Endodermal cell (in vitro differentiated cells): ENCODE data around the gene ZMYM2. TPM values are rescaled to one million over a fixed set of nuclear protein-coding genes. Genes with fewer than 3 reads are reported as not detected.

Experiments used
- DNase-seq: peaks from one replicate; pipeline ENCODE4 v3.0.0-alpha.2; 2017
- H3K27ac ChIP-seq: 2 replicates; pipeline ENCODE4 v1.5.1; 2013; ENCODE audit warnings: mild to moderate bottlenecking, low read depth, low read length, moderate library complexity
- H3K27me3 ChIP-seq: 2 replicates; pipeline ENCODE4 v1.6.1; 2013; ENCODE audit warnings: mild to moderate bottlenecking, low read length, moderate library complexity; ENCODE audit not compliant: insufficient read depth, control insufficient read depth, poor library complexity, severe bottlenecking
- H3K36me3 ChIP-seq: 2 replicates; pipeline ENCODE4 v1.7.0; 2013; ENCODE audit warnings: mild to moderate bottlenecking, low read length, moderate library complexity; ENCODE audit not compliant: control insufficient read depth, insufficient read depth
- H3K4me1 ChIP-seq: one replicate; pipeline ENCODE4 v1.7.0; 2013; ENCODE audit warnings: low read length; ENCODE audit not compliant: control insufficient read depth, insufficient read depth
- H3K4me3 ChIP-seq: 2 replicates; pipeline ENCODE4 v1.5.1; 2013; ENCODE audit warnings: mild to moderate bottlenecking, low read length, moderate library complexity
- H3K9ac ChIP-seq: 2 replicates; pipeline ENCODE4 v1.6.1; 2013; ENCODE audit warnings: mild to moderate bottlenecking, low read length, moderate library complexity; ENCODE audit not compliant: poor library complexity, severe bottlenecking; ENCODE audit errors: extremely low read depth
- H3K9me3 ChIP-seq: 2 replicates; pipeline ENCODE4 v1.6.1; 2013; ENCODE audit warnings: mild to moderate bottlenecking, low read length, moderate library complexity; ENCODE audit not compliant: control insufficient read depth
- H3K27ac Mint-ChIP-seq: 2 replicates; pipeline ENCODE4 v1.8.0; 2020; ENCODE audit warnings: mixed read lengths
- H3K27me3 Mint-ChIP-seq: 2 replicates; pipeline ENCODE4 v1.8.0; 2021; ENCODE audit warnings: mild to moderate bottlenecking, mixed read lengths; ENCODE audit not compliant: insufficient read depth
- H3K36me3 Mint-ChIP-seq: 2 replicates; pipeline ENCODE4 v1.8.0; 2020; ENCODE audit warnings: low read depth, mixed read lengths
- H3K4me1 Mint-ChIP-seq: 2 replicates; pipeline ENCODE4 v1.8.0; 2020; ENCODE audit warnings: mixed read lengths
- H3K4me3 Mint-ChIP-seq: 2 replicates; pipeline ENCODE4 v1.8.0; 2020; ENCODE audit warnings: mild to moderate bottlenecking, moderate library complexity, mixed read lengths
- H3K9me3 Mint-ChIP-seq: 2 replicates; pipeline ENCODE4 v1.8.0; 2020; ENCODE audit warnings: mild to moderate bottlenecking, mixed read lengths
- CTCF ChIP-seq: fragments of 200-600 bp; sonication (generic); conservative IDR thresholded peaks from 2 replicates; pipeline ENCODE4 v1.5.0; 2021; ENCODE audit warnings: antibody characterized with exemption, mild to moderate bottlenecking
- WGBS, 2 experiments: methylation state at CpG; one replicate each; pipeline versions ENCODE4 v1.1.5 to v1.1.7; 2013; ENCODE audit warnings: missing lambda C conversion rate in 2 of 2, mixed read lengths in 1 of 2; ENCODE audit not compliant: insufficient coverage in 1 of 2, insufficient read length in 1 of 2; 5-methylcytosine and 5-hydroxymethylcytosine counted together
- total RNA-seq, 2 donors: library from RNA; stranded (reverse); fragmentation: NEBNext Ultra II Directional in 1 of 2; extraction: Animal tissue kit (Norgen Biotek cat#: 25700) in 1 of 2; gene quantifications; 2 replicates in 1 of 2; 3 replicates in 1 of 2; pipeline ENCODE4 v1.2.1, GENCODE V29; 2021

ZMYM2 gene
- total RNA-seq, 2 donors from 2014 or later = 200 to 207 TPM

GRCh38 chr13:20044086-20044485 lies 85.6 kb downstream of the ZMYM2 start:
- no peak overlapping the region for H3K27ac ChIP-seq
- Mint-ChIP-seq H3K27ac (peak overlapping the region; percentile 63), H3K9me3 (no peaks in the 10 kb centered on the region), H3K4me3 (no peak overlapping the region), H3K4me1 (peaks cover 7% of the 10 kb centered on the region), H3K27me3 (no peaks in the 10 kb centered on the region), H3K36me3 (peaks cover 67% of the 10 kb centered on the region)
- peak; percentile 44 for DNase-seq
- H3K27me3 ChIP-seq = no peaks in the 10 kb centered on the region
- no peak overlapping the region for H3K4me3 ChIP-seq
- peaks cover 80% of the 10 kb centered on the region for H3K36me3 ChIP-seq
- TF ChIP-seq CTCF = no peak
- H3K9me3 ChIP-seq = no peaks in the 10 kb centered on the region
- 86 to 97% methylated on average over 1 of the region's 1 CpG for WGBS, 2 experiments
- H3K9ac ChIP-seq = no peak overlapping the region
- H3K4me1 ChIP-seq = no peaks in the 10 kb centered on the region

GRCh38 chr13:20045950-20046548 lies 87.5 kb downstream of the ZMYM2 start:
- WGBS, 2 experiments = 91 to 100% methylated on average over 1 to 2 of the region's 2 CpGs
- Histone ChIP-seq H3K4me3 (no peak overlapping the region), H3K27ac (no peak overlapping the region), H3K4me1 (no peaks in the 10 kb centered on the region), H3K9me3 (no peaks in the 10 kb centered on the region), H3K27me3 (no peaks in the 10 kb centered on the region), H3K36me3 (peaks cover 79% of the 10 kb centered on the region), H3K9ac (no peak overlapping the region)
- no peak for TF ChIP-seq CTCF
- no peaks in the 10 kb centered on the region for H3K9me3 Mint-ChIP-seq
- H3K4me1 Mint-ChIP-seq = no peaks in the 10 kb centered on the region
- no peaks in the 10 kb centered on the region for H3K27me3 Mint-ChIP-seq
- H3K36me3 Mint-ChIP-seq = peaks cover 48% of the 10 kb centered on the region
- H3K27ac Mint-ChIP-seq = no peak overlapping the region
- H3K4me3 Mint-ChIP-seq = no peak overlapping the region
- no peak for DNase-seq

- Mint-ChIP-seq H3K4me3 (no peak overlapping the region), H3K36me3 (peaks cover 41% of the 10 kb centered on the region), H3K9me3 (no peaks in the 10 kb centered on the region), H3K27ac (peak overlapping the region; percentile 13), H3K4me1 (no peaks in the 10 kb centered on the region), H3K27me3 (no peaks in the 10 kb centered on the region)
- DNase-seq = no peak
- Histone ChIP-seq H3K9ac (no peak overlapping the region), H3K4me3 (no peak overlapping the region), H3K4me1 (no peaks in the 10 kb centered on the region), H3K27ac (no peak overlapping the region), H3K27me3 (no peaks in the 10 kb centered on the region), H3K9me3 (no peaks in the 10 kb centered on the region), H3K36me3 (peaks cover 79% of the 10 kb centered on the region)
- WGBS, 2 experiments = 91 to 93% methylated on average over 2 to 4 of the region's 5 CpGs
- TF ChIP-seq CTCF = no peak
Measured at GRCh38 chr13:20049558-20050473, 91.3 kb downstream of the ZMYM2 start.
